Central memory CD4-positive, alpha-beta T cell (primary cell): ENCODE data around the gene TIPARP.
A peak's percentile ranks its signal among the peaks of the same experiment; 100 is the strongest.

Source experiments
- DNase-seq: peaks from one replicate; pipeline ENCODE4 v3.0.0; 2022
- total RNA-seq, 3 experiments: gene quantifications; one replicate each; lab custom pipeline; 2026; lab: John Stamatoyannopoulos, UW

TIPARP gene
- total RNA-seq: 91.9 to 610 (median 210) reads per million in 3 experiments

- peak; percentile 99 for DNase-seq
Measured at GRCh38 chr3:156674046-156674910, at the start of gene TIPARP. Gene TIPARP, plus strand, starts transcription at chr3:156674590. Its CDS starts 3,108 bp downstream, at chr3:156677698.

GRCh38 chr3:156626104-156626503, 48.3 kb upstream of the TIPARP start:
- DNase-seq: no peak

- no peak for DNase-seq
Measured at GRCh38 chr3:156627946-156628569, 46.3 kb upstream of the TIPARP start.

- DNase-seq: no peak
Measured at GRCh38 chr3:156628836-156629618, 45.4 kb upstream of the TIPARP start.

- DNase-seq: no peak
Measured at GRCh38 chr3:156630081-156630772, 44.2 kb upstream of the TIPARP start.

- DNase-seq: no peak
Measured at GRCh38 chr3:156630773-156631093, 43.7 kb upstream of the TIPARP start.

GRCh38 chr3:156631323-156631722, 43.1 kb upstream of the TIPARP start:
- DNase-seq: no peak

- DNase-seq: no peak
Measured at GRCh38 chr3:156632601-156633000, 41.8 kb upstream of the TIPARP start.

GRCh38 chr3:156633335-156633734, 41.1 kb upstream of the TIPARP start:
- no peak for DNase-seq

- no peak for DNase-seq
Measured at GRCh38 chr3:156635034-156635433, 39.4 kb upstream of the TIPARP start.

GRCh38 chr3:156635973-156636372, 38.4 kb upstream of the TIPARP start:
- no peak for DNase-seq

GRCh38 chr3:156637480-156638022, 36.8 kb upstream of the TIPARP start:
- DNase-seq: no peak

- no peak for DNase-seq
Measured at GRCh38 chr3:156638271-156638670, 36.1 kb upstream of the TIPARP start.

GRCh38 chr3:156639414-156640023, 34.9 kb upstream of the TIPARP start:
- no peak for DNase-seq

- no peak for DNase-seq
Measured at GRCh38 chr3:156641618-156641975, 32.8 kb upstream of the TIPARP start.

- no peak for DNase-seq
Measured at GRCh38 chr3:156642750-156643728, 31.4 kb upstream of the TIPARP start.

GRCh38 chr3:156643729-156644389, 30.5 kb upstream of the TIPARP start:
- peak; percentile 43 for DNase-seq

- no peak for DNase-seq
Measured at GRCh38 chr3:156644958-156645357, 29.4 kb upstream of the TIPARP start.

- DNase-seq: no peak
Measured at GRCh38 chr3:156646958-156647357, 27.4 kb upstream of the TIPARP start.

GRCh38 chr3:156648086-156648485, 26.3 kb upstream of the TIPARP start:
- DNase-seq: no peak
